Activated naive CD4-positive, alpha-beta T cell treated with anti-CD3 and anti-CD28 coated beads for 36 hours (primary cell): Measurements from ENCODE around the gene PDK1. TPM values are rescaled to one million over a fixed set of nuclear protein-coding genes. Genes with fewer than 3 reads are reported as not detected.
"Not testable (repeated sequence)": the region's sequence is repeated elsewhere in the genome, so short reads cannot be mapped to it uniquely, and the experiment has no call there.

ENCODE experiments used
- CTCF ChIA-PET: fragments of 350-600 bp; sonication (Branson Sonifier 250); formaldehyde crosslinking; loops from one replicate; lab custom pipeline; 2021; ENCODE audit warnings: antibody characterized with exemption; lab: Charles Lee
- DNase-seq: peaks from one replicate; pipeline ENCODE4 v3.0.0-alpha.2; 2020
- H3K27ac Mint-ChIP-seq: one replicate; pipeline ENCODE4 v1.8.0; 2021; ENCODE audit warnings: mild to moderate bottlenecking, mixed read lengths
- H3K27me3 Mint-ChIP-seq: one replicate; pipeline ENCODE4 v1.8.0; 2021; ENCODE audit warnings: low read depth, mixed read lengths
- H3K36me3 Mint-ChIP-seq: one replicate; pipeline ENCODE4 v1.8.0; 2021; ENCODE audit warnings: low read depth, mixed read lengths
- H3K4me1 Mint-ChIP-seq: one replicate; pipeline ENCODE4 v1.8.0; 2021; ENCODE audit warnings: low read depth, mixed read lengths
- H3K4me3 Mint-ChIP-seq: one replicate; pipeline ENCODE4 v1.8.0; 2021; ENCODE audit warnings: mild to moderate bottlenecking, moderate library complexity, mixed read lengths
- H3K9me3 Mint-ChIP-seq: one replicate; pipeline ENCODE4 v1.8.0; 2021; ENCODE audit warnings: mixed read lengths
- intact Hi-C: fragments of 100-400 bp; cut with micrococcal nuclease; formaldehyde crosslinking; loops from one replicate; pipeline ENCODE4 v1.15.1; 2023
- total RNA-seq, 2 experiments: library from RNA; stranded (reverse); gene quantifications; one replicate each; pipeline ENCODE4 v1.2.3, GENCODE V29; 2021

The PDK1 gene
- total RNA-seq, 2 experiments from 2014 or later = 31.9 to 35.3 TPM

DNA sequence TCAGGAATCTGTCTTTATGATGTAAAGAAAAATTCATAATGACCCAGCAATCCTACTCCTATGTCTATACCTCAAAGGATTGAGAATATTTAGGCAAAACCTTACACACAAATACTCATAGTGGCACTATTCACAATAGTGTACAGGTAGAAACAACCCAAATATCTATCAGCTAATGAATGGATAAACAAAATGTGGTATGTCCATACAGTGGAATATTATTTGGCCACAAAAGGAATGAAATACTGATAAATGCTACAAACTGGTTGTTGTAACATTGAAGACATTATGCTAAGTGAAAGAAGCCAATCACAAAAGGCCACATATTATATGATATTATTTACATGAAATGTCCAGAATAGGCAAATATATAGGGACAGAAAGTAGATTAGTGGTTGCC lies 24.7 kb downstream of the PDK1 start:
- no peaks in the 10 kb centered on the region for H3K27me3 Mint-ChIP-seq
- no peak for DNase-seq
- peaks cover 52% of the 10 kb centered on the region for H3K36me3 Mint-ChIP-seq
- peaks cover 10% of the 10 kb centered on the region for H3K9me3 Mint-ChIP-seq
- CTCF ChIA-PET = interaction anchor here (1.8 kb wide), 1 partner anchor 13 kb away, joined by 8 read pairs; no protein-coding TSS in a partner anchor
- H3K27ac Mint-ChIP-seq = no peak overlapping the region
- peaks cover 46% of the 10 kb centered on the region for H3K4me1 Mint-ChIP-seq
- intact Hi-C loops = no loop called here
- H3K4me3 Mint-ChIP-seq = no peak overlapping the region

DNA sequence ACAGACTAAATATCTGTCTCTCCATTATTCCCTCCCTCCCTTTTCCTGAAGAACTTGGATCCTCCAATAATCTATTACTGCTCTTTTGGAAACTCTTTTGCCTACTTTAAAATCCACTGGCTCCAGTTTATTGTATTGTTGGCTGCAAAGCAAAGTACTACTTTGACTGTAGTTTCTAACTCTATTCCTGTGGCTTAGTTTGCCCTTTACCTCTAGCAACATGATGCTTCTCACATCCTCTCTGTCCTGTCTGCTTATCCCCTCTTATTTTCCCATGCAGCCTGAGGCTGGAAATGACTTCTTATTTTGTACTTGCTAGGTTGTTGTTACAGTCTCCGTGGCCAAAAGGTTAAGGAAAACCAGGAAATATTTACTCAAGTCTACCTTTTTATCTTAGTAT lies 26.8 kb downstream of the PDK1 start:
- H3K27ac Mint-ChIP-seq = no peak overlapping the region
- CTCF ChIA-PET = no interaction called here
- peaks cover 59% of the 10 kb centered on the region for H3K4me1 Mint-ChIP-seq
- H3K4me3 Mint-ChIP-seq = no peak overlapping the region
- DNase-seq = no peak
- intact Hi-C loops = no loop called here
- H3K9me3 Mint-ChIP-seq = peaks cover 6% of the 10 kb centered on the region
- peaks cover 52% of the 10 kb centered on the region for H3K36me3 Mint-ChIP-seq
- H3K27me3 Mint-ChIP-seq = no peaks in the 10 kb centered on the region

DNA sequence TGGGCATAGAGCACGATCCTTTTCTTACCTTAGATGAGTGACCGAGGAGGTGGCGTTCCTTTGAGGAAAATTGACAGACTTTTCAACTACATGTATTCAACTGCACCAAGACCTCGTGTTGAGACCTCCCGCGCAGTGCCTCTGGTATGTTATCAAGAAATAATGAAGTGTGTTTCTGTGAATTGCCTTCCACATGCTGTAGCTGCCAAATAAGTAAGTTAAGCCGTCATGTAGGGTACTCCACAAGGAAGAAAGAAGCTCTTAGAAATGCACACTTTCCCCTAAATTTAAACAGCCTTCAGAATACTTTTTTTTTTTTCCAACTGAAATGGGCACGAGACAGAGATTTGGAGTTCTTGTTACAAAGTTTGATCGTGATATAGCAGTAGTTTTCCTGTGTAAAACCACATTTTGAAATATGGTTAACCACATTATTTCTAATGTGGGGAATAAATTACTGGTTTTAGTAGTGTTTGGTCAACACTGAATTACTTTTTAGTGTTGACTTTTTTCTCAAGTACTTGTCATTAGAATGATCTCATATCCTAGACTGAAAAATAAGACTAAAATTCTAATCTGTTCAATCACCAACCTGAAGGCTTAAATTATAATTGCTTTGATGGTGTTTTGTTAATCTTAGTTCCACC lies 30.5 kb downstream of the PDK1 start:
- Mint-ChIP-seq H3K4me1 (peaks cover 48% of the 10 kb centered on the region), H3K9me3 (no peaks in the 10 kb centered on the region), H3K27me3 (no peaks in the 10 kb centered on the region), H3K36me3 (peaks cover 66% of the 10 kb centered on the region), H3K4me3 (no peak overlapping the region), H3K27ac (no peak overlapping the region)
- no peak for DNase-seq
- intact Hi-C loops = no loop called here
- CTCF ChIA-PET = no interaction called here

DNA sequence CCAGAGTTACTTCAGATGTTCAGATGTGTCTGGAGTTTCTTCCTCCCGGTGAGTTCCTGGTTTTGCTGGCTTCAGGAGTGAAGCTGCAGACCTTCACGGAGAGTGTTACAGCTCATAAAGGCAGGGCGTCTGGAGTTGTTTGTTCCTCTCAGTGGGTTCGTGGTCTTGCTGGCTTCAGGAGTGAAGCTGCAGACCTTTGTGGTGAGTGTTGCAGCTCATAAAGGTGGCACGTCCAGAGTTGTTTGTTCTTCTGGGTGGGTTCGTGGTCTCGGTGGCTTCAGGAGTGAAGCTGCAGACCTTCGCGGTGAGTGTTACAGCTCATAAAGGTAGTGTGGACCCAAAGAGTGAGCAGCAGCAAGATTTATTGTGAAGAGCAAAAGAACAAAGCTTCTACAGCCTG lies 31.3 kb downstream of the PDK1 start:
- CTCF ChIA-PET = interaction anchor here (0.7 kb wide), 1 partner anchor 22 kb away, joined by 4 read pairs; no protein-coding TSS in a partner anchor
- H3K27ac Mint-ChIP-seq, H3K4me3 Mint-ChIP-seq, DNase-seq, H3K9me3 Mint-ChIP-seq, intact Hi-C loops, H3K27me3 Mint-ChIP-seq: not testable (repeated sequence)
- peaks cover 59% of the 10 kb centered on the region for H3K36me3 Mint-ChIP-seq
- peaks cover 45% of the 10 kb centered on the region for H3K4me1 Mint-ChIP-seq

DNA sequence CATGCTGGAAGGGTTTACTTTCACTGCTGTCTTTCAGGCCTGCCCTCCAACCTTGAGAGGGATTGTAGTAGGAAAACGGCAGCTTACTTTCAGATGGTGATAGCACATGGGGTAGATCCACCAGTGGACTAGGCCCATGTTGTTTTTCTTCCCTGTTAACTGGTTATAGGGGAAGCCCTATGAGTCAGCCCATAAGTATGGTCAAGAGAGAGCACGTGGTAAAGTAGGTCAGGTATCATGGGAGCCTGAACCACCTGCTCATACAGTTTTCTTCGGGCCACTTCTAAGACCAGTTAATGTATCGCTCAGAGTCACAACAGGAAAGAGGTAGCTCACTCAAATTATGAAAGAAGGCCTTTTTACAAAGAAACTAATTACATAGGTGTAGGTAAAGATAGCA lies 33.0 kb downstream of the PDK1 start:
- H3K27ac Mint-ChIP-seq = no peak overlapping the region
- CTCF ChIA-PET = interaction anchor here (0.6 to 0.9 kb wide), 2 partner anchors 122 to 505 kb away, joined by 3 to 6 read pairs; no protein-coding TSS in a partner anchor

DNA sequence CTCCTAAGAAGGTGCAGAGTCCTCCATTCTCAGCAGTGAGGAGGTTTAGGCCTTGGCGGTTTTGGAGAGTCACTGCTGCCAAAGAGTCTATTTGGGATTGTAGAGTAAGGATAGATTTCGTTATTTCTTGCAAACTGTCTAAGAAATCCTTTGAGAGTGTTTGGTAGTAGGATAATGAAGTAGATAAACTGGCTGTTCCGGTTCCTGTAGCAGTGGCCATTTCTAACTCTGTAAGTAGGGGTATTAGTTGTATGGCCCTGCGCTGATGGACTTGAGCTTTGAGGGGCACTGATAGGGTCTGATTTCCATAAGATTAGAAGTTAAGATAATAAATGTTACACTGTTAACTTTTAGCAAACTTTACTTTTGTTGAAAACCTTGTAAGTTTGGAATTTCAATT lies 35.5 kb downstream of the PDK1 start:
- H3K27me3 Mint-ChIP-seq, intact Hi-C loops, H3K27ac Mint-ChIP-seq, H3K9me3 Mint-ChIP-seq, DNase-seq, H3K4me3 Mint-ChIP-seq: not testable (repeated sequence)
- Mint-ChIP-seq H3K4me1 (peaks cover 26% of the 10 kb centered on the region), H3K36me3 (peaks cover 58% of the 10 kb centered on the region)
- CTCF ChIA-PET = interaction anchor here (1.7 kb wide), 1 partner anchor 119 kb away, joined by 4 read pairs; no protein-coding TSS in a partner anchor

More for the DNA sequence above, 33.0 kb downstream of the PDK1 start:
- DNase-seq = no peak
- Mint-ChIP-seq H3K36me3 (peaks cover 59% of the 10 kb centered on the region), H3K4me1 (peaks cover 38% of the 10 kb centered on the region), H3K9me3 (no peaks in the 10 kb centered on the region), H3K4me3 (no peak overlapping the region), H3K27me3 (no peaks in the 10 kb centered on the region)
- intact Hi-C loops = no loop called here

- DNase-seq, H3K4me3 Mint-ChIP-seq, H3K27me3 Mint-ChIP-seq, H3K9me3 Mint-ChIP-seq, H3K27ac Mint-ChIP-seq, intact Hi-C loops: not testable (repeated sequence)
- H3K36me3 Mint-ChIP-seq = peaks cover 57% of the 10 kb centered on the region
- H3K4me1 Mint-ChIP-seq = peaks cover 23% of the 10 kb centered on the region
- CTCF ChIA-PET = interaction anchor here (1.0 to 2.1 kb wide), 4 partner anchors 12 to 118 kb away, joined by 3 to 5 read pairs (median 4); no protein-coding TSS in a partner anchor
Observed at GRCh38 chr2:172592190-172592589, 36.3 kb downstream of the PDK1 start.

DNA sequence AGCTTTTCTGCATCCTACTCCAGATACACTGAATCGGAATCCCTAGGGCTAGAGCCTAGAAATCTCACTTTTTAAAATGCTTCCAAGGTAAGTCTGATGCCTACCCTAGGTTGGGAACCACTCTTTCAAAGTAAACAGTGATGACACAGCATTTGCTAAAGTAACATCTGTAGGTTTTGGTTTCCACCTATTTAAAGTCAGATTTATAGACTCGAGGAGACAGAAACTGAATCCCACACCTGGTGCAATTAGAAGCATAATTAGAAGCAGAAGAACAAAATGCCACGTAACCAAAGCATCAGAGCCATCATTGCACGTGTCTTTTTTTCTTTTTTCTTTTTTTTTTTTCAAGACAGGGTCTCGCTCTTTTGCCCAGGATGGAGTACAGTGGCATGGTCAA lies 40.9 kb downstream of the PDK1 start:
- intact Hi-C loops = no loop called here
- no peak for DNase-seq
- H3K36me3 Mint-ChIP-seq = peaks cover 38% of the 10 kb centered on the region
- H3K27me3 Mint-ChIP-seq = no peaks in the 10 kb centered on the region
- no peaks in the 10 kb centered on the region for H3K9me3 Mint-ChIP-seq
- H3K4me1 Mint-ChIP-seq = peaks cover 35% of the 10 kb centered on the region
- CTCF ChIA-PET = interaction anchor here (2.5 kb wide), 1 partner anchor 77 kb away, joined by 5 read pairs; no protein-coding TSS in a partner anchor
- H3K4me3 Mint-ChIP-seq = no peak overlapping the region
- no peak overlapping the region for H3K27ac Mint-ChIP-seq

DNA sequence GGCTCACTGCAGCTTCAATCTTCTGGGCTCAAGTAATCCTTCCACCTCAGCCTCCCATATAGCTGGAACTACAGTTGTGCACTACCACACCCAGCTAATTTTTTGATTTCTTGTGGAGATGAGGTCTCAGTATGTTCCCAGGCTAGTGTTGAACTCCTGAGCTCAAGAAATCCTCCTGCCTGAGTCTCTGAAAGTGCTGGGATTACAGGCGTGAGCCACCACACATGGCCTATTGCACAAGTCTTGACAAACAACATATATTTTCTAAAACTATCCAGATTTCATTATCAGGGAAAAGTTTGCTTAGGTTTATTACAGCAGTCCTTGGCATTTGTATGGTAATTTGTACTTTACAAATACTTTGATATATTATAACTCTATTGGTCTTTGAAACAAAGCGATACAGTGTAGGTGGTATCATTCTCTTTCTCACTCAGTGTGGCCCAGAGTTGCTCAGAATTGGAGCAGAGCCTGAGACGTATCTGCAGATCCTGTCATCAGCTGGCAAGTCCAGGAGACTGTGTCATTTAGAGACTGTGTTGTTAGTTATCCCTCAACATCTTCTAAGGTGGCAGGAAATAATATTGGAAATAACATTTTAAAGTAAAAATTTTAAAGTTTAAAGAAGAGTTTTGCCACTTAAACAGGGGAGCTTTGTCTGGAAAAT lies 41.4 kb downstream of the PDK1 start:
- intact Hi-C loops = no loop called here

GRCh38 chr2:172599947-172600346 lies 44.1 kb downstream of the PDK1 start:
- no peaks in the 10 kb centered on the region for H3K9me3 Mint-ChIP-seq
- H3K4me3 Mint-ChIP-seq = no peak overlapping the region
- intact Hi-C loops = no loop called here
- H3K4me1 Mint-ChIP-seq = peaks cover 31% of the 10 kb centered on the region
- no peak for DNase-seq
- peaks cover 48% of the 10 kb centered on the region for H3K36me3 Mint-ChIP-seq
- CTCF ChIA-PET = interaction anchor here (0.6 kb wide), 1 partner anchor 83 kb away, joined by 3 read pairs; no protein-coding TSS in a partner anchor
- H3K27ac Mint-ChIP-seq = no peak overlapping the region
- no peaks in the 10 kb centered on the region for H3K27me3 Mint-ChIP-seq

More for the DNA sequence above, 41.4 kb downstream of the PDK1 start:
- Mint-ChIP-seq H3K27me3 (no peaks in the 10 kb centered on the region), H3K27ac (no peak overlapping the region), H3K36me3 (peaks cover 38% of the 10 kb centered on the region), H3K9me3 (no peaks in the 10 kb centered on the region), H3K4me3 (no peak overlapping the region), H3K4me1 (peaks cover 35% of the 10 kb centered on the region)
- no peak for DNase-seq
- CTCF ChIA-PET = interaction anchor here (0.6 to 2.5 kb wide), 3 partner anchors 65 to 82 kb away, joined by 3 to 5 read pairs (median 5); no protein-coding TSS in a partner anchor

GRCh38 chr2:172600557-172601008 lies 44.7 kb downstream of the PDK1 start:
- no peak overlapping the region for H3K27ac Mint-ChIP-seq
- no peaks in the 10 kb centered on the region for H3K9me3 Mint-ChIP-seq
- no peaks in the 10 kb centered on the region for H3K27me3 Mint-ChIP-seq
- no peak for DNase-seq
- CTCF ChIA-PET = no interaction called here
- H3K4me3 Mint-ChIP-seq = no peak overlapping the region
- peaks cover 49% of the 10 kb centered on the region for H3K36me3 Mint-ChIP-seq
- intact Hi-C loops = no loop called here
- H3K4me1 Mint-ChIP-seq = peaks cover 31% of the 10 kb centered on the region

DNA sequence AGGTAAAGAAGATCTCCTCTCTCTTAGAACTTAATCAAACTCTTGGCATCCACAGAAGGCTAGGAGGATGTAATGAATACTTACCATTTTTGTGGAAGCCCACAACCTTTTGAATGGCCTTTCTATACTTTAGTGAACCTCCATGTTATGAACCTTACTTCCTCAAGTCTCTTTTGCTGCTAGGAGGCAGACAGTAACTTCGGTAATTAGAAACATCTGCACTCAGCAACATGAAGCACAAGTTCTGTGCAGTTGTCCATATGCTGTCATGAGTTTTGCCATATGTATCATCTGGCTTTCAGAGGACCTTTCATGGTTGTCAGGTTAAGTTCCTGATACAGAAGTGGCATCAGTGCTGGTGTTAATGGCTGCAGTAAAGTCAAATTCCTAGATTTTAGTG lies 50.4 kb downstream of the PDK1 start:
- intact Hi-C loops = no loop called here
- peaks cover 51% of the 10 kb centered on the region for H3K36me3 Mint-ChIP-seq
- CTCF ChIA-PET = no interaction called here
- H3K4me3 Mint-ChIP-seq = no peak overlapping the region
- DNase-seq = no peak
- H3K4me1 Mint-ChIP-seq = no peaks in the 10 kb centered on the region
- H3K27ac Mint-ChIP-seq = no peak overlapping the region
- no peaks in the 10 kb centered on the region for H3K9me3 Mint-ChIP-seq
- H3K27me3 Mint-ChIP-seq = no peaks in the 10 kb centered on the region
